Breast epithelium (tissue), 3 donors: ENCODE results near the gene TEX38.

Source experiments
- POLR2A ChIP-seq: fragments of 450-650 bp; IDR thresholded peaks from one replicate; pipeline ENCODE4 v1.6.1; 2016; ENCODE audit warnings: antibody characterized with exemption, mild to moderate bottlenecking, moderate library complexity
- POLR2AphosphoS5 ChIP-seq, 3 donors: sonication (generic); formaldehyde crosslinking; IDR thresholded peaks; one replicate each; pipeline ENCODE4 v1.6.1; 2017; ENCODE audit warnings: antibody characterized with exemption in 3 of 3
- TF ChIP-seq, protein P1 (sequence below), 3 donors: fragments of 450-650 bp; IDR thresholded peaks; one replicate each; pipeline ENCODE4 v1.5.1; 2016 to 2017; ENCODE audit warnings: antibody characterized with exemption in 3 of 3, mild to moderate bottlenecking in 3 of 3, moderate library complexity in 3 of 3

GRCh38 chr1:46721204-46721603 is 49.5 kb downstream of the TEX38 start:
- TF ChIP-seq, protein P1, sequence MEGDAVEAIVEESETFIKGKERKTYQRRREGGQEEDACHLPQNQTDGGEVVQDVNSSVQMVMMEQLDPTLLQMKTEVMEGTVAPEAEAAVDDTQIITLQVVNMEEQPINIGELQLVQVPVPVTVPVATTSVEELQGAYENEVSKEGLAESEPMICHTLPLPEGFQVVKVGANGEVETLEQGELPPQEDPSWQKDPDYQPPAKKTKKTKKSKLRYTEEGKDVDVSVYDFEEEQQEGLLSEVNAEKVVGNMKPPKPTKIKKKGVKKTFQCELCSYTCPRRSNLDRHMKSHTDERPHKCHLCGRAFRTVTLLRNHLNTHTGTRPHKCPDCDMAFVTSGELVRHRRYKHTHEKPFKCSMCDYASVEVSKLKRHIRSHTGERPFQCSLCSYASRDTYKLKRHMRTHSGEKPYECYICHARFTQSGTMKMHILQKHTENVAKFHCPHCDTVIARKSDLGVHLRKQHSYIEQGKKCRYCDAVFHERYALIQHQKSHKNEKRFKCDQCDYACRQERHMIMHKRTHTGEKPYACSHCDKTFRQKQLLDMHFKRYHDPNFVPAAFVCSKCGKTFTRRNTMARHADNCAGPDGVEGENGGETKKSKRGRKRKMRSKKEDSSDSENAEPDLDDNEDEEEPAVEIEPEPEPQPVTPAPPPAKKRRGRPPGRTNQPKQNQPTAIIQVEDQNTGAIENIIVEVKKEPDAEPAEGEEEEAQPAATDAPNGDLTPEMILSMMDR (IDR thresholded peaks at IDR 0.05): no peak
- no peak for TF ChIP-seq POLR2A
- TF ChIP-seq POLR2AphosphoS5 (IDR thresholded peaks at IDR 0.05): no peak
